H1 (cell line): ENCODE results near the gene TTR. TPM values are rescaled to one million over a fixed set of nuclear protein-coding genes. Genes with fewer than 3 reads are reported as not detected.

ENCODE experiments used
- CTCF ChIA-PET: fragments of 300-600 bp; sonication (Branson Sonifier 250); formaldehyde crosslinking; loops from one replicate; lab custom pipeline; 2021; ENCODE audit not compliant: partially characterized antibody; lab: Charles Lee
- POLR2A ChIA-PET: fragments of 300-600 bp; sonication (Branson Sonifier 250); formaldehyde crosslinking; loops from one replicate; lab custom pipeline; 2021; ENCODE audit warnings: inconsistent platforms; ENCODE audit not compliant: partially characterized antibody; lab: Charles Lee
- DNase-seq, 2 experiments: peaks; one replicate each; pipeline versions ENCODE4 v3.0.0 to v3.0.0-alpha.2; 2010 to 2022; ENCODE audit warnings: low spot score in 2 of 2, low read depth in 1 of 2, mixed read lengths in 1 of 2
- FAIRE-seq: peaks from 2 replicates; lab custom pipeline; 2011; peaks lifted over from hg19 to GRCh38; lab: Jason Lieb, UNC
- H2AFZ ChIP-seq: 2 replicates; pipeline ENCODE4 v1.8.1; 2012; ENCODE audit warnings: low read length, inconsistent platforms
- H2AK5ac ChIP-seq: 2 replicates; pipeline ENCODE4 v1.6.1; 2013; ENCODE audit warnings: low read depth, low read length
- H2BK120ac ChIP-seq: replicated peaks from 2 replicates; pipeline ENCODE3; 2013; ENCODE audit warnings: low read depth, low read length, inconsistent platforms
- H2BK12ac ChIP-seq: 2 replicates; pipeline ENCODE4 v1.6.1; 2013; ENCODE audit warnings: low read depth, low read length
- H2BK15ac ChIP-seq: 2 replicates; pipeline ENCODE4 v1.6.1; 2013; ENCODE audit warnings: low read length
- H2BK20ac ChIP-seq: 2 replicates; pipeline ENCODE4 v1.6.1; 2013; ENCODE audit warnings: low read length
- H2BK5ac ChIP-seq: 2 replicates; pipeline ENCODE4 v1.6.1; 2013; ENCODE audit warnings: low read depth, low read length
- H3K14ac ChIP-seq: 2 replicates; pipeline ENCODE4 v1.6.1; 2013; ENCODE audit warnings: inconsistent platforms; ENCODE audit not compliant: insufficient read length
- H3K18ac ChIP-seq: 2 replicates; pipeline ENCODE4 v1.6.1; 2013; ENCODE audit warnings: low read length; ENCODE audit errors: extremely low read depth
- H3K23ac ChIP-seq: 2 replicates; pipeline ENCODE4 v1.6.1; 2013; ENCODE audit warnings: inconsistent platforms; ENCODE audit not compliant: insufficient read length
- H3K23me2 ChIP-seq: 2 replicates; pipeline ENCODE4 v1.6.1; 2013; ENCODE audit warnings: low read depth, low read length
- H3K27ac ChIP-seq: 2 replicates; pipeline ENCODE4 v1.6.1; 2011; ENCODE audit warnings: low read depth, low read length, inconsistent platforms
- H3K27me3 ChIP-seq, 4 experiments: replicated peaks in 1 of 4; 1 replicate in 1 of 4; 2 replicates in 3 of 4; pipeline versions ENCODE4 v1.6.1 to v1.8.1; 2011 to 2013; ENCODE audit warnings: low read length in 3 of 4, mild to moderate bottlenecking in 3 of 4, inconsistent platforms in 2 of 4, mixed read lengths in 2 of 4, moderate library complexity in 1 of 4; ENCODE audit not compliant: control insufficient read depth in 3 of 4, insufficient read depth in 3 of 4; ENCODE audit errors: extremely low read depth in 1 of 4
- H3K36me3 ChIP-seq, 4 experiments: 2 replicates each; pipeline versions ENCODE4 v1.6.1 to v1.8.1; 2011 to 2013; ENCODE audit warnings: mild to moderate bottlenecking in 4 of 4, low read length in 3 of 4, moderate library complexity in 2 of 4, control low read depth in 1 of 4, inconsistent platforms in 1 of 4; ENCODE audit not compliant: insufficient read depth in 4 of 4, control insufficient read depth in 2 of 4
- H3K4ac ChIP-seq: replicated peaks from 2 replicates; pipeline ENCODE3; 2013; ENCODE audit warnings: low read length, low read depth, mixed read lengths, inconsistent platforms; ENCODE audit not compliant: insufficient read length
- H3K4me1 ChIP-seq, 4 experiments: replicated peaks in 1 of 4; 1 replicate in 1 of 4; 2 replicates in 3 of 4; pipeline versions ENCODE4 v1.6.1 to v1.8.1; 2011 to 2013; ENCODE audit warnings: low read length in 3 of 4, inconsistent platforms in 2 of 4, mixed read lengths in 1 of 4; ENCODE audit not compliant: insufficient read depth in 4 of 4, control insufficient read depth in 3 of 4
- H3K4me2 ChIP-seq, 2 experiments: 2 replicates each; pipeline versions ENCODE4 v1.6.1 to v1.8.1; 2011 to 2013; ENCODE audit warnings: low read depth in 2 of 2, low read length in 2 of 2, control low read depth in 1 of 2, inconsistent platforms in 1 of 2, mild to moderate bottlenecking in 1 of 2; ENCODE audit not compliant: insufficient read depth in 1 of 2
- H3K4me3 ChIP-seq, 4 experiments: fragments of 200-600, 300-600 bp in 1 of 4; sonication (generic), shearing (Covaris generic), sonication (Bioruptor Twin) in 1 of 4; 2 replicates each; pipeline versions ENCODE4 v1.5.1 to v1.8.1; 2011 to 2016; ENCODE audit warnings: low read length in 4 of 4, low read depth in 3 of 4, control low read depth in 2 of 4, inconsistent platforms in 2 of 4, mild to moderate bottlenecking in 2 of 4, mixed read lengths in 1 of 4, moderate library complexity in 1 of 4; ENCODE audit not compliant: insufficient read depth in 2 of 4; ENCODE audit errors: extremely low read depth in 1 of 4
- H3K56ac ChIP-seq: replicated peaks from 2 replicates; pipeline ENCODE3; 2013; ENCODE audit warnings: low read depth, mild to moderate bottlenecking, mixed read lengths, low read length, inconsistent platforms; ENCODE audit not compliant: insufficient read length
- H3K79me1 ChIP-seq: 2 replicates; pipeline ENCODE4 v1.6.1; 2013; ENCODE audit warnings: low read depth, low read length, control low read depth
- H3K79me2 ChIP-seq, 2 experiments: 2 replicates each; pipeline versions ENCODE4 v1.6.1 to v1.8.1; 2012 to 2013; ENCODE audit warnings: low read length in 2 of 2, mild to moderate bottlenecking in 2 of 2, inconsistent platforms in 1 of 2; ENCODE audit not compliant: insufficient read depth in 2 of 2, control insufficient read depth in 1 of 2
- H3K9ac ChIP-seq, 4 experiments: replicated peaks in 1 of 4; 1 replicate in 1 of 4; 2 replicates in 3 of 4; pipeline versions ENCODE4 v1.6.1 to v1.8.1; 2011 to 2013; ENCODE audit warnings: low read depth in 3 of 4, low read length in 3 of 4, control low read depth in 2 of 4, mild to moderate bottlenecking in 2 of 4, moderate library complexity in 2 of 4, inconsistent platforms in 1 of 4; ENCODE audit errors: extremely low read depth in 1 of 4
- H3K9me3 ChIP-seq, 2 experiments: 2 replicates each; pipeline versions ENCODE4 v1.6.1 to v1.8.1; 2012 to 2013; ENCODE audit warnings: mild to moderate bottlenecking in 2 of 2, moderate library complexity in 2 of 2, control low read depth in 1 of 2, inconsistent platforms in 1 of 2, low read depth in 1 of 2, low read length in 1 of 2, mixed read lengths in 1 of 2; ENCODE audit not compliant: insufficient read depth in 2 of 2
- H4K20me1 ChIP-seq, 2 experiments: replicated peaks in 1 of 2; 2 replicates each; pipeline versions ENCODE3 to v1.8.1; 2011 to 2013; ENCODE audit warnings: inconsistent platforms in 2 of 2, low read length in 2 of 2, mild to moderate bottlenecking in 1 of 2; ENCODE audit not compliant: insufficient read depth in 2 of 2, control insufficient read depth in 1 of 2
- H4K5ac ChIP-seq: 2 replicates; pipeline ENCODE4 v1.6.1; 2013; ENCODE audit warnings: low read length, low read depth, mixed read lengths, inconsistent platforms; ENCODE audit not compliant: insufficient read length
- H4K8ac ChIP-seq: 2 replicates; pipeline ENCODE4 v1.8.0; 2013; ENCODE audit warnings: mild to moderate bottlenecking, moderate library complexity, low read length, inconsistent platforms; ENCODE audit not compliant: insufficient read depth; ENCODE audit errors: extremely low read depth
- H4K91ac ChIP-seq: replicated peaks from 2 replicates; pipeline ENCODE3; 2013; ENCODE audit warnings: low read length, mixed read lengths, inconsistent platforms; ENCODE audit not compliant: insufficient read length
- ASH2L ChIP-seq: fragments of 200-600, 300-600 bp; sonication (generic); IDR thresholded peaks from one replicate; pipeline ENCODE4 v1.7.1; 2017; ENCODE audit warnings: low read length
- GTF2F1 ChIP-seq: IDR thresholded peaks from 2 replicates; pipeline ENCODE4 v1.6.1; 2012; ENCODE audit warnings: low read depth, low read length, improper control_type of control experiment, borderline replicate concordance
- POLR2AphosphoS5 ChIP-seq: IDR thresholded peaks from 2 replicates; pipeline ENCODE4 v1.6.1; 2011; ENCODE audit warnings: low read depth, low read length
- SAP30 ChIP-seq: fragments of 300-600 bp; sonication (generic); IDR thresholded peaks from 2 replicates; pipeline ENCODE4 v1.7.1; 2012; ENCODE audit warnings: low read length, moderate library complexity, mild to moderate bottlenecking, inconsistent platforms; ENCODE audit not compliant: insufficient read depth, insufficient replicate concordance
- SIN3A ChIP-seq, 2 experiments: IDR thresholded peaks in 1 of 2; conservative IDR thresholded peaks in 1 of 2; 2 replicates each; pipeline ENCODE4 v1.6.1; 2011 to 2012; ENCODE audit warnings: low read length in 2 of 2, improper control_type of control experiment in 1 of 2, low read depth in 1 of 2, mild to moderate bottlenecking in 1 of 2
- TEAD4 ChIP-seq: IDR thresholded peaks from 2 replicates; pipeline ENCODE4 v1.6.1; 2012; ENCODE audit warnings: low read depth, low read length, inconsistent platforms, mixed read lengths
- WGBS, 2 experiments: shearing (Covaris generic) in 1 of 2; methylation state at CpG; one replicate each; pipeline versions ENCODE4 v1.1.6 to v1.1.7; 2013 to 2015; ENCODE audit warnings: low lambda C conversion rate in 2 of 2, mixed read lengths in 2 of 2, inconsistent platforms in 1 of 2, low coverage in 1 of 2, missing lambda C conversion rate in 1 of 2; ENCODE audit not compliant: insufficient replicate concordance in 2 of 2, insufficient coverage in 1 of 2, insufficient read length in 1 of 2; ENCODE audit errors: extremely low coverage in 1 of 2, missing lambda C conversion rate in 1 of 2; 5-methylcytosine and 5-hydroxymethylcytosine counted together
- polyA plus RNA-seq, 7 experiments: library from polyadenylated mRNA; depleted of rRNA in 3 of 7; stranded (reverse) in 5 of 7; unstranded in 2 of 7; fragments of >200 nt in 5 of 7; fragments of 200-250 nt in 2 of 7; gene quantifications; 1 replicate in 5 of 7; 2 replicates in 1 of 7; 4 replicates in 1 of 7; pipeline versions ENCODE4 v1.2.1 to v1.2.3, GENCODE V29; 2011 to 2013; ENCODE audit warnings: missing spikeins in 2 of 7, mixed read lengths in 2 of 7
- total RNA-seq: library from RNA; stranded (reverse); fragmentation: NEBNext Ultra II Directional; extraction: Animal tissue kit (Norgen Biotek cat#: 25700); gene quantifications from 2 replicates; pipeline ENCODE4 v1.2.1, GENCODE V29; 2021
- TF ChIP-seq, protein P1 (sequence below): IDR thresholded peaks from 2 replicates; pipeline ENCODE4 v1.6.1; 2012; ENCODE audit warnings: inconsistent platforms
- TF ChIP-seq, protein P2 (sequence below): IDR thresholded peaks from 2 replicates; pipeline ENCODE4 v1.6.1; 2012; ENCODE audit warnings: low read length, inconsistent platforms

The TTR gene
- total and polyA plus RNA-seq, 2 of the 8 experiments (the other 6 are each of a cell fraction or from before 2014, with no cell fraction given), result not detected

DNA sequence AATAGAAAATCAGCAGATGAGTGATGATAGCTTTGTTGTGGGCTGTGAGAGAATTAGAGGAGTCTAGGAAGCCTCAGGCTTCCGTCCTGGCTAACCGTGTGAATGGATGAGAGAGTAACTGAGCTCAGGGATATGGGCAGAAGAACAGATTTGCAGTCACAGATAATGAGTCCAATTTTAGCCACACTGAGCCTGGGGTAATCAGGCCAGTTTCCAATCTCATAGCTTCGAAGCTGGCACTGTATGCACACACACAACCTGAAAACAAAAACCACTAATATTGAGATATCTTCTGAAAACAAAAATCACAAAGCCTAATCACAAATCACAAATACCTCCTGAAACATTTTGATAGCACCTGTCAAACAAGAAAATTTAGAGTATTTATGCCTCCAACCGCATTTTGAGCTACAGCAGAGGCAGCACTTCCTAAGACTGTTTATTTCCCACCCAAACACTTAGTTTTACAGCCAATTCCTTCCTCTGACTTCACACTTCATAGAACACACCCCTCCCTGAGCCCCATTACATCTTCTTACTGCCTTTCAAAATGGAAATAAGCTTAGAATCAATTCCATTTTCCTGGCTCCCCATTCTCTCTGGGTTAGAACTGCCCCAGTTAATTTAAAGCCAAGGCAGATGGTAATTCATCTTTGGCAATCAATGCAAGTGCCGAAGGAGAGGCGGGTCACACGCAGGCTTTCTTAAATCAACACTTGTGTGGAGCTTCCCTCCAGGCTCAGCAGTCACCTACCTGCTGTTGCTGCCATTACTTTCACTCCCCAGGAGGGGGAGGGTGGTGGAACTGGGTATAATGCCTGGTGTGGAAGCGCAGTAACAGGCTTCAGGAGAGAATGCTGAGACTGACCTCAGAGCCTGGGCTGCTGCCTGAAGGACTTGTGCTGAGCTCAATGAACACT lies 18.9 kb downstream of the TTR start:
- no peak overlapping the region for H4K91ac ChIP-seq
- peak; percentile 66 for FAIRE-seq
- no peaks in the 10 kb centered on the region for H3K79me1 ChIP-seq
- no peak overlapping the region for H3K14ac ChIP-seq
- no peak overlapping the region for H3K4me3 ChIP-seq
- no peak overlapping the region for H3K56ac ChIP-seq
- no peak overlapping the region for H4K5ac ChIP-seq
- no peak overlapping the region for H4K8ac ChIP-seq
- H2BK120ac ChIP-seq, result no peak overlapping the region
- H3K18ac ChIP-seq, result no peak overlapping the region
- no peak overlapping the region for H3K9ac ChIP-seq
- H2AK5ac ChIP-seq, result no peak overlapping the region
- peaks cover 0 to 6% (median 3%) of the 10 kb centered on the region in 4 experiments; a peak in 4 of 7 replicates for H3K4me1 ChIP-seq
- no peak overlapping the region for H2BK5ac ChIP-seq
- no peak overlapping the region for H3K27ac ChIP-seq
- no peak overlapping the region for H2BK15ac ChIP-seq
- H2BK12ac ChIP-seq, result no peak overlapping the region
- H3K36me3 ChIP-seq, result no peaks in the 10 kb centered on the region
- H3K4ac ChIP-seq, result no peak overlapping the region
- no peaks in the 10 kb centered on the region for H3K27me3 ChIP-seq
- H3K23me2 ChIP-seq, result no peaks in the 10 kb centered on the region
- CTCF ChIA-PET, result interaction anchor here (0.8 to 2.9 kb wide), 32 partner anchors 9 to 367 kb away, joined by 3 to 21 read pairs (median 5); no protein-coding TSS in a partner anchor
- H3K9me3 ChIP-seq, result no peaks in the 10 kb centered on the region
- H4K20me1 ChIP-seq, result no peaks in the 10 kb centered on the region
- POLR2A ChIA-PET, result interaction anchor here (0.6 to 1.0 kb wide), 4 partner anchors 14 to 138 kb away, joined by 3 to 4 read pairs (median 3); no protein-coding TSS in a partner anchor
- H2BK20ac ChIP-seq, result peak overlapping the region; percentile 36; the same call in 1 of the 2 replicates
- 57% methylated on average over 8 of the region's 8 CpGs; no CpG with 5 or more reads in 1 of the 2 experiments for WGBS, 2 experiments
- no peak overlapping the region for H3K23ac ChIP-seq
- DNase-seq, result peak; percentile 57 to 59
- H2AFZ ChIP-seq, result peak overlapping the region; percentile 73
- H3K79me2 ChIP-seq, result no peaks in the 10 kb centered on the region
- peak overlapping the region in 1 of 2 experiments; percentile 25; a peak in 2 of 4 replicates for H3K4me2 ChIP-seq
- TF ChIP-seq TEAD4, result 0 out of 2 replicates have a peak, but pooled peaks have one; percentile 6
- TF ChIP-seq, protein P1, sequence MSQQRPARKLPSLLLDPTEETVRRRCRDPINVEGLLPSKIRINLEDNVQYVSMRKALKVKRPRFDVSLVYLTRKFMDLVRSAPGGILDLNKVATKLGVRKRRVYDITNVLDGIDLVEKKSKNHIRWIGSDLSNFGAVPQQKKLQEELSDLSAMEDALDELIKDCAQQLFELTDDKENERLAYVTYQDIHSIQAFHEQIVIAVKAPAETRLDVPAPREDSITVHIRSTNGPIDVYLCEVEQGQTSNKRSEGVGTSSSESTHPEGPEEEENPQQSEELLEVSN, result peak; percentile 72
- no peak for TF ChIP-seq POLR2AphosphoS5
- TF ChIP-seq SIN3A (conservative IDR thresholded peaks at IDR 0.05 in 1 of 2, IDR thresholded peaks at IDR 0.05 in 1 of 2; ENCODE audit: low read depth in 1 of 2, low read length in 2 of 2), result no peak
- no peak for TF ChIP-seq SAP30
- no peak for TF ChIP-seq GTF2F1
- TF ChIP-seq, protein P2, sequence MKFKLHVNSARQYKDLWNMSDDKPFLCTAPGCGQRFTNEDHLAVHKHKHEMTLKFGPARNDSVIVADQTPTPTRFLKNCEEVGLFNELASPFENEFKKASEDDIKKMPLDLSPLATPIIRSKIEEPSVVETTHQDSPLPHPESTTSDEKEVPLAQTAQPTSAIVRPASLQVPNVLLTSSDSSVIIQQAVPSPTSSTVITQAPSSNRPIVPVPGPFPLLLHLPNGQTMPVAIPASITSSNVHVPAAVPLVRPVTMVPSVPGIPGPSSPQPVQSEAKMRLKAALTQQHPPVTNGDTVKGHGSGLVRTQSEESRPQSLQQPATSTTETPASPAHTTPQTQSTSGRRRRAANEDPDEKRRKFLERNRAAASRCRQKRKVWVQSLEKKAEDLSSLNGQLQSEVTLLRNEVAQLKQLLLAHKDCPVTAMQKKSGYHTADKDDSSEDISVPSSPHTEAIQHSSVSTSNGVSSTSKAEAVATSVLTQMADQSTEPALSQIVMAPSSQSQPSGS, result no peak
- peak; percentile 37 for TF ChIP-seq ASH2L
